GM18499 (cell line): Measurements from ENCODE around the gene PPM1F.
"Not testable (repeated sequence)": the region's sequence is repeated elsewhere in the genome, so short reads cannot be mapped to it uniquely, and the experiment has no call there.

ENCODE experiments used
- ATAC-seq: cut with Tn5 transposase; IDR thresholded peaks from one replicate; pipeline ENCODE4 v1.9.1; 2021; ENCODE audit warnings: moderate number of reproducible peaks; ENCODE audit not compliant: insufficient read depth, unreplicated experiment

Gene PPM1F

DNA sequence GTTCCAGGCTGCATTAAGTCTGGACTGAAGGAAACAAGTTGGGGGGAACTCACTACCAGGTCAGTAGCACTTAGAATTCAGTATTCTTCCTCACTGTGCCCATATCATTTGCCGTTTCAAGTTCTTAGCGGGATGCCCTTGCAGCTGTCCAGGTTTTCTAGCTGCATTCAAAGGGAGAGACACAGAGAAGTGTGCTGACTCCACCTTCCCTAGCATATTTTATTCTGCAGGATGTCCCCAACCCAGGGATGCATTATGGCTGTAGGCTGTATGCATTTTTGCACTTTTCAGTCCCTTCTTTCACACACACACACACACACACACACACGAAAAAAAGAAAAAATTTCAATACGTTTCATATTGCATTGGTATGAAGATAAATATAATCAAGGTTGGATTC is 49.4 kb downstream of the PPM1F start:
- no peak for ATAC-seq

DNA sequence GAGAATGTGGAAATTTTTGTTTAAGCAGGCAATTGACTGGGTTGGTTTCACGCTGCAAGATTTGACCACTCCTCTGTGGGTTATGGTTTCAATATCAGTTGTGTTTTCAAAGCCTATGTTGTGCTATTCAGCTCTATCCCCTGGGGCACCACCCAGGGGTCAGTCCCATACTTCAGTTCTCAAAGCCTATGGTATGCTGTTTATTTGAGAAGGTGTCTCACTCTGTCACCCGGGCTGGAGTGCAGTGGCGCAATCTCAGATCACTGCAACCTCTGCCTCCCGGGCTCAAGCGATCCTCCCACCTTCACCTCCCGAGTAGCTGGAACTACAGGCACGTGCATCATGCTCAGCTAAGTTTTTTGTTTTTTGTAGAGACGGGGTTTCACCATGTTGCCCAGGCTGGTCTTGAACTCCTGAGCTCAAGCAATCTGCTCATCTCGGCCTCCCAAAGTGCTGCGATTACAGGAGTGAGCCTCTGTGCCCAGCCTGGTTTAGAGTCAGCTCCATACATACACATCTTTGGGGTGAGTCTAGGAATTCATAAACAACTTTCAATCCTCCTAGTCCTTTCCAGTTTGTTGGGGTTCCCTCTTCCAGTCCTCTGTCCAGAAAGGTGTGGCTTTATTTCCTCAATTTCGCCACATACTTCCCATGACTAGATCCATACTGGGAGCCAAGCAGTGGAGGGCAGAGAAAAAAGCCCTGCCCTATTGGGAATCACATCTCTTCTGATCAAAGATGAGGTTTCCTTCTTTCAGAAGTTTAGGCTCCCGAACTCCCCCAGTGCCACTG is 50.2 kb downstream of the PPM1F start:
- ATAC-seq: no peak

DNA sequence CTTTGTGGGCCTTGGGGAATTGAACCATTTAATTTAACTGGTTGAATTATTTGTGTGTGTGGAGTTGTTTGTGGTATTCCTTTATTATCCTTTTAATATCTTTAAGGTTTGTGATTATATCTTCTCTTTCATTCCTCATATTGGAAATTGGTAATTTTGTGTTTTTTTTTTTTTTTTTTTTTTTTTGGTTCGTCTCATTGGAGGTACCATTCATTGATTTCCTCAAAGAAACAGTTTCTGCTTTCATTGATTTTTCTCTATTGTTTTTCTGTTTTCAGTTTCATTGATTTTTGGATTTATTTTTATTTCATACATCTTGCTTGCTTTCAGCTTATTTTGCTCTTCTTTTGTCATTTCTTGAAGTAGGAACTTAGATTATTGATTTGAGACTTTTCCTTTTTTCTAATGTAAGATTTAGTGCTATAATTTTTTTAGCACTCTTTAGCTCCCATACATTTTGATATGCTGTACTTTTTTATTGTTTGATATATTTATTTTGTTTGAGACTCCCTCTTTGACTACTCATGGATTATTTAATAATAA is 54.2 kb downstream of the PPM1F start:
- ATAC-seq: no peak

GRCh38 chr22:21896951-21897513 is 55.6 kb downstream of the PPM1F start:
- ATAC-seq: no peak

- not testable (repeated sequence) for ATAC-seq
Observed at GRCh38 chr22:21896275-21896674, 56.4 kb downstream of the PPM1F start.

- no peak for ATAC-seq
Observed at GRCh38 chr22:21894799-21895198, 57.8 kb downstream of the PPM1F start.

GRCh38 chr22:21889251-21889990 is 63.2 kb downstream of the PPM1F start:
- ATAC-seq: no peak

DNA sequence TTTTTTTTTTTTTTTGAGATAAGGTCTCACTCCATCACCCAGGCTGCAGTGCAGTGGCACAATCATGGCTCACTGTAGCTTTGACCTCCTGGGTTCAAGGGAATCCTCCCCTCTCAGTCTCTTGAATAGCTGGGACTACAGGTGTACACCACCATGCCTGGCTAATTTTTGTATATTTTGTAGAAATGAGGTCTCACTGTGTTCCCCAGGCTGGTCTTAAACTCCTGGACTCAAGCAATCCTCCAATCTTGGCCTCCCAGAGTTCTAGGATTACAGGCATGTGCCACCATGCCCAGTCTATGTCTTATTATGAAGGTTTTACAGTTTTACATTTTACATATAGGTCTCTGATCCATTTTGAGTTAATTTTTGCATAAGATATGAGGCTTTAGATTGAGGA is 64.8 kb downstream of the PPM1F start:
- no peak for ATAC-seq

- not testable (repeated sequence) for ATAC-seq
Observed at GRCh38 chr22:21883930-21884329, 68.7 kb downstream of the PPM1F start.

- not testable (repeated sequence) for ATAC-seq
Observed at GRCh38 chr22:21882754-21883333, 69.8 kb downstream of the PPM1F start.

DNA sequence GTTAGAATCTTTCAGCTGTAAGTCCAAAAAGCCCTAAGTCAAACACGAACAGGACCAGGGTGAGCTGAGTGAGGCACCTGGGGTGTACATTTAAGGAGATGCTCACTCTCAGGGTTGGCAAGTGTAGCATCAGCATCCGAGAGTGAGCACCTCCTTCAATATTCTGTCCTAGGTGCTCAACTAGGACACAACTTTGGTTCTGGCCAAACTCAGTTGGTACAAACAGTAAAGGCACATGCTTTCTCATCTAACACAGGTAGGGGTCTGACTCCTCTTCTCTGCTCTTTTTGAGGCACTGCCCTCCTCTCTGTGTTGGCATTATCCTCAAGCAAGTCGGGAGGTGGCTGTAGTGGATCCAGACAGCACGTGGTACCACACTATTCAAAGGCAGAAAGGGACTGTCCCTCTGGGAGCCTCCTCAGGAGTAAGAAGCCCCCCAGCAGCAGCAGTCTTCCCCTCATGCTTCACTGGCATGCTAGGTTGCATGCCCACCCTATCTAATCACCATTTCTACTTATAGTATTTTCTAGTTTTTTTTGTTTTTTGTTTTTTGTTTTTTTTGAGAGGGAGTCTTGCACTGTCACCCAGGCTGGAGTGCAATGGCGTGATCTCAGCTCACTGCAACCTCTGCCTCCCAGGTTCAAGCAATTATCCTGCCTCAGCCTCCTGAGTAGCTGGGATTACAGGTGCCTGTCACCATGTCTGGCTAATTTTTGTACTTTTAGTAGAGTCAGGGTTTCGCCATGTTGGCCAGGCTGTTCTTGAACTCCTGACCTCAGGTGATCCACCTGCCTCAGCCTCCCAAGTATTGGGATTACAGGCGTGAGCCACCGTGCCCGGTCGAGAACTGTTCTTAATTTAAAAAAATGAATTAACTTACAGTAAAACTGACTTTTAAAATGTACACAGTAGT is 70.6 kb downstream of the PPM1F start:
- ATAC-seq: no peak

DNA sequence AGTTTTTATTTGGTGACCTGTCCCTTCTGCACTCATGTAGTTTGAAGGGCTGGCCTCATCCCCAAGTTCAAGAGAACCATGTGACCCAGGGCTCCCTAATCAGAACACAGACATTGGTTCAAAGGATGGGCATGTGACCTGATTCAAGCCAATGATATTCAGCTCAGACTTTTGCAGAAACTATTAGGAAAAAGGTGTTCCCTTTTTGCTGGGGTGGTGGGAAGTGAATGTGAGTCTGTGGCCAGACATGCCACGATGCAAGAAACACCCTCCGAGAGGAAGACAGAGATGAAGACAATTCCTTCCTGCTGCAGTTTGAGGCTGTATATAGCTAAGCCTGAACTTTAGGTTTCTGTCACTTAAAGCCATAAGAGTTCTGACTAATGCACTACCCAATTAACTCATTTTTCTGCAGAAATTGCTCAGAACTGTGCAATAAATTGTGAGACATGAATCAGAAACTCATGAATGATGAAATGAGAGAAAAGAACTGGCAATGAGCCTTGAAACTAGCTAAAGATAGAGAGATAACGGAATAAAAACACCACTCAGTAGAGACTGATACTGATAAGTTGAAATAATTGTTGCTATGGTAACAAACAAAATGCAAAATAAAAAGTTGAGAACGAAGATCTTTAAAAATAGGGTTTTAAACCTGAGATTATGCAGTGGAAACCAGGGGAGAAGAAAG is 76.0 kb downstream of the PPM1F start:
- ATAC-seq: no peak

- not testable (repeated sequence) for ATAC-seq
Observed at GRCh38 chr22:21874953-21875352, 77.7 kb downstream of the PPM1F start.

- no peak for ATAC-seq
Observed at GRCh38 chr22:21873619-21874018, 79.0 kb downstream of the PPM1F start.

DNA sequence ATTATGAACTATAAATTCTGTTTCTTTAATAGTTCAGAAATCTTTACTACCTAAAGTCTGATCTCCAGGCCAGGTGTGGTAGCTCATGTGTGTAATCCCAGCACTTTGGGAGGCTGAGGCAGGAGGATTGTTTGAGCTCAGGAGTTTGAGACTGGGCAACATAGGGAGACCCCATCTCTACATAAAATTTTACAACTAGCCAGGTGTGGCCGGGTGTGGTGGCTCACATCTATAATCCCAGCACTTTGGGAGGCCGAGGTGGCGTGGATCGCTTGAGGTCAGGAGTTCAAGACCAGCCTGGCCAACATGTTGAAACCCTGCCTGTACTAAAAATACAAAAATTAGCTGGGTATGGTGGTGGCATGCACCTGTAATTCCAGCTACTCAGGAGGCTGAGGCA is 79.9 kb downstream of the PPM1F start:
- not testable (repeated sequence) for ATAC-seq
